Liver (tissue), 3 donors: ENCODE results near the gene KSR2.

ENCODE experiments used
- EGR1 ChIP-seq, 2 donors: IDR thresholded peaks; 2 replicates each; pipeline ENCODE4 v1.6.1; 2016 to 2018; ENCODE audit warnings: antibody characterized with exemption in 2 of 2, low read depth in 2 of 2
- GABPA ChIP-seq, 2 donors: IDR thresholded peaks in 1 of 2; conservative IDR thresholded peaks in 1 of 2; 2 replicates each; pipeline ENCODE4 v1.6.1; 2016; ENCODE audit warnings: antibody characterized with exemption in 2 of 2, mild to moderate bottlenecking in 1 of 2, moderate library complexity in 1 of 2
- HNF4G ChIP-seq: IDR thresholded peaks from 2 replicates; pipeline ENCODE4 v1.6.1; 2016; ENCODE audit warnings: antibody characterized with exemption
- JUND ChIP-seq, 2 donors: IDR thresholded peaks; 2 replicates each; pipeline ENCODE4 v1.6.1; 2016; ENCODE audit warnings: antibody characterized with exemption in 2 of 2
- MAX ChIP-seq: IDR thresholded peaks from 2 replicates; pipeline ENCODE4 v1.6.1; 2016; ENCODE audit warnings: antibody characterized with exemption
- REST ChIP-seq: IDR thresholded peaks from 2 replicates; pipeline ENCODE4 v1.6.1; 2016; ENCODE audit warnings: antibody characterized with exemption, mild to moderate bottlenecking
- RXRA ChIP-seq, 2 donors: IDR thresholded peaks; 2 replicates each; pipeline ENCODE4 v1.6.1; 2017 to 2018; ENCODE audit warnings: antibody characterized with exemption in 2 of 2, mild to moderate bottlenecking in 1 of 2
- SP1 ChIP-seq: IDR thresholded peaks from 2 replicates; pipeline ENCODE4 v1.6.1; 2018; ENCODE audit warnings: antibody characterized with exemption, mild to moderate bottlenecking
- YY1 ChIP-seq: IDR thresholded peaks from 2 replicates; pipeline ENCODE4 v1.6.1; 2016; ENCODE audit warnings: antibody characterized with exemption, mild to moderate bottlenecking
- TF ChIP-seq, protein P1 (sequence below): fragments of 150-350 bp; IDR thresholded peaks from 2 replicates; pipeline ENCODE4 v1.5.1; 2017; ENCODE audit warnings: improper control_type of control experiment, low read depth, low read length; ENCODE audit not compliant: missing input control
- TF ChIP-seq, protein P2 (sequence below): IDR thresholded peaks from 2 replicates; pipeline ENCODE4 v1.6.1; 2016; ENCODE audit warnings: antibody characterized with exemption
- TF ChIP-seq, protein P3 (sequence below): IDR thresholded peaks from 2 replicates; pipeline ENCODE4 v1.6.1; 2016; ENCODE audit warnings: antibody characterized with exemption
- donor health status: healthy.
- donor health status: healthy.

- TF ChIP-seq, protein P1, sequence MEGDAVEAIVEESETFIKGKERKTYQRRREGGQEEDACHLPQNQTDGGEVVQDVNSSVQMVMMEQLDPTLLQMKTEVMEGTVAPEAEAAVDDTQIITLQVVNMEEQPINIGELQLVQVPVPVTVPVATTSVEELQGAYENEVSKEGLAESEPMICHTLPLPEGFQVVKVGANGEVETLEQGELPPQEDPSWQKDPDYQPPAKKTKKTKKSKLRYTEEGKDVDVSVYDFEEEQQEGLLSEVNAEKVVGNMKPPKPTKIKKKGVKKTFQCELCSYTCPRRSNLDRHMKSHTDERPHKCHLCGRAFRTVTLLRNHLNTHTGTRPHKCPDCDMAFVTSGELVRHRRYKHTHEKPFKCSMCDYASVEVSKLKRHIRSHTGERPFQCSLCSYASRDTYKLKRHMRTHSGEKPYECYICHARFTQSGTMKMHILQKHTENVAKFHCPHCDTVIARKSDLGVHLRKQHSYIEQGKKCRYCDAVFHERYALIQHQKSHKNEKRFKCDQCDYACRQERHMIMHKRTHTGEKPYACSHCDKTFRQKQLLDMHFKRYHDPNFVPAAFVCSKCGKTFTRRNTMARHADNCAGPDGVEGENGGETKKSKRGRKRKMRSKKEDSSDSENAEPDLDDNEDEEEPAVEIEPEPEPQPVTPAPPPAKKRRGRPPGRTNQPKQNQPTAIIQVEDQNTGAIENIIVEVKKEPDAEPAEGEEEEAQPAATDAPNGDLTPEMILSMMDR, result no peak
- TF ChIP-seq, protein P2, sequence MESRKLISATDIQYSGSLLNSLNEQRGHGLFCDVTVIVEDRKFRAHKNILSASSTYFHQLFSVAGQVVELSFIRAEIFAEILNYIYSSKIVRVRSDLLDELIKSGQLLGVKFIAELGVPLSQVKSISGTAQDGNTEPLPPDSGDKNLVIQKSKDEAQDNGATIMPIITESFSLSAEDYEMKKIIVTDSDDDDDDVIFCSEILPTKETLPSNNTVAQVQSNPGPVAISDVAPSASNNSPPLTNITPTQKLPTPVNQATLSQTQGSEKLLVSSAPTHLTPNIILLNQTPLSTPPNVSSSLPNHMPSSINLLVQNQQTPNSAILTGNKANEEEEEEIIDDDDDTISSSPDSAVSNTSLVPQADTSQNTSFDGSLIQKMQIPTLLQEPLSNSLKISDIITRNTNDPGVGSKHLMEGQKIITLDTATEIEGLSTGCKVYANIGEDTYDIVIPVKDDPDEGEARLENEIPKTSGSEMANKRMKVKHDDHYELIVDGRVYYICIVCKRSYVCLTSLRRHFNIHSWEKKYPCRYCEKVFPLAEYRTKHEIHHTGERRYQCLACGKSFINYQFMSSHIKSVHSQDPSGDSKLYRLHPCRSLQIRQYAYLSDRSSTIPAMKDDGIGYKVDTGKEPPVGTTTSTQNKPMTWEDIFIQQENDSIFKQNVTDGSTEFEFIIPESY, result no peak
- TF ChIP-seq RXRA (IDR thresholded peaks at IDR 0.05) (no peak), REST (no peak), MAX (no peak), YY1 (no peak), JUND (IDR thresholded peaks at IDR 0.05) (no peak), SP1 (no peak), EGR1 (IDR thresholded peaks at IDR 0.05; ENCODE audit: low read depth in 2 of 2) (no peak), GABPA (IDR thresholded peaks at IDR 0.05 in 1 of 2, conservative IDR thresholded peaks at IDR 0.05 in 1 of 2) (no peak), HNF4G (no peak)
- TF ChIP-seq, protein P3, sequence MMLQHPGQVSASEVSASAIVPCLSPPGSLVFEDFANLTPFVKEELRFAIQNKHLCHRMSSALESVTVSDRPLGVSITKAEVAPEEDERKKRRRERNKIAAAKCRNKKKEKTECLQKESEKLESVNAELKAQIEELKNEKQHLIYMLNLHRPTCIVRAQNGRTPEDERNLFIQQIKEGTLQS, result no peak
Observed at GRCh38 chr12:117695956-117696355, 272.8 kb downstream of the KSR2 start.
